A549 (cell line): ENCODE results near the gene ADRA2A.

Source experiments
- CBX2 ChIP-seq: fragments of 200-600 bp; sonication (generic); IDR thresholded peaks from 2 replicates; pipeline ENCODE4 v1.6.1; 2016; ENCODE audit warnings: low read depth, mild to moderate bottlenecking, borderline replicate concordance
- EP300 ChIP-seq, 2 experiments: fragments of >200 bp; sonication (Bioruptor Twin); formaldehyde crosslinking; IDR thresholded peaks; 2 replicates in 1 of 2; 3 replicates in 1 of 2; pipeline ENCODE4 v1.6.1; 2016 to 2017
- FOSL2 ChIP-seq, 2 experiments: fragments of 450-650 bp in 1 of 2; fragments of >200 bp in 1 of 2; sonication (Bioruptor Twin) in 1 of 2; formaldehyde crosslinking; IDR thresholded peaks; 2 replicates each; pipeline versions ENCODE4 v1.5.0 to v1.6.1; 2016 to 2020; ENCODE audit warnings: mild to moderate bottlenecking in 1 of 2, moderate library complexity in 1 of 2
- JUNB ChIP-seq: fragments of >200 bp; sonication (Bioruptor Twin); formaldehyde crosslinking; IDR thresholded peaks from 2 replicates; pipeline ENCODE4 v1.6.1; 2016
- KDM1A ChIP-seq: fragments of 200-600 bp; sonication (generic); IDR thresholded peaks from 2 replicates; pipeline ENCODE4 v1.6.1; 2016; ENCODE audit warnings: low read depth, mild to moderate bottlenecking
- MAZ ChIP-seq: fragments of 150-350 bp; IDR thresholded peaks from 2 replicates; pipeline ENCODE4 v1.6.1; 2014; ENCODE audit warnings: antibody characterized with exemption, low read depth, low read length, borderline replicate concordance
- MYC ChIP-seq: IDR thresholded peaks from 2 replicates; pipeline ENCODE4 v1.6.1; 2012; ENCODE audit warnings: mild to moderate bottlenecking, inconsistent platforms, low read length, improper control_type of control experiment, borderline replicate concordance
- PHF8 ChIP-seq: fragments of 200-600 bp; sonication (generic); IDR thresholded peaks from 2 replicates; pipeline ENCODE4 v1.6.1; 2016; ENCODE audit warnings: low read depth, mild to moderate bottlenecking, antibody characterized with exemption, moderate library complexity, borderline replicate concordance
- POLR2A ChIP-seq: IDR thresholded peaks from 2 replicates; pipeline ENCODE4 v1.6.1; 2012; ENCODE audit warnings: mild to moderate bottlenecking, low read length
- RAD21 ChIP-seq, 2 experiments: fragments of >200 bp in 1 of 2; sonication (Bioruptor Twin) in 1 of 2; formaldehyde crosslinking in 1 of 2; IDR thresholded peaks in 1 of 2; conservative IDR thresholded peaks in 1 of 2; 2 replicates in 1 of 2; 3 replicates in 1 of 2; pipeline ENCODE4 v1.6.1; 2012 to 2018; ENCODE audit warnings: inconsistent platforms in 1 of 2
- TFCP2L1 ChIP-seq: fragments of 250-450 bp; sonication (Bioruptor Pico); IDR thresholded peaks from 2 replicates; pipeline ENCODE4 v1.5.0; 2021; ENCODE audit warnings: mild to moderate bottlenecking
- ZC3H11A ChIP-seq: fragments of 450-650 bp; IDR thresholded peaks from 2 replicates; pipeline ENCODE4 v1.6.1; 2014; ENCODE audit warnings: antibody characterized with exemption, mild to moderate bottlenecking
- TF ChIP-seq, protein P1 (sequence below): fragments of 200-600 bp; sonication (generic); IDR thresholded peaks from 2 replicates; pipeline ENCODE4 v1.6.1; 2016; ENCODE audit warnings: antibody characterized with exemption, mild to moderate bottlenecking, moderate library complexity
- TF ChIP-seq, protein P2 (sequence below): fragments of >200 bp; sonication (Bioruptor Twin); formaldehyde crosslinking; IDR thresholded peaks from 3 replicates; pipeline ENCODE4 v1.5.1; 2016

DNA sequence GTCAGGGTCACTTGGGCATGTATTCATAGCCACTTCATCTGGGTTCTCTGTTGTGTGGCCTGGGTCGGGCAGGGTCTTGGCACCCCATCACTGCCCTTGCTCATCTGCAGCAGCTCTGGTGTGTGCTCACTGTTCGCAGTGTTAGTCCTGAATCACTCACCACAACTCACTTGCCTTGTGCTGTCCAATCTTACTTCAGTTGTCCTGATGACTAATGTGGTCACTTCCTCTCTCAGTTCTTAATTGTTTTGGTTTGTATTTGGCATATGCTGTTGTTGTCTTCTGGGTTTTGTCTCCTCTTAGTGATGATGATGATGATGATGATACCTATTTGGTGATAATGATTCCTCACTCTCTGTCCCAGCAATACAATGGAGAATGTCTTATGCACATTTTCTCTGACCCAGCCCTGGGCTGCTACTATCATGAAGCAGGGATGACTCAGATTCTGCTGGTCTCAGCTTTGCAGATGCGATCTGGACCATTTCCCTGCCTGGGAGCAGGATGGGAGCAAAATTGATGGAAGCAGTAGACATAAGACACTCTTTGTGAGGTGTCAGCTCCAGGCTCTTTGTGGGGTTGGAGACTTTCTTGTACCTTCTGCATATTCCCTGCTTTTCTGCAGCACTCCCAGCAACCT is 17.0 kb downstream of the ADRA2A start:
- TF ChIP-seq, protein P1, sequence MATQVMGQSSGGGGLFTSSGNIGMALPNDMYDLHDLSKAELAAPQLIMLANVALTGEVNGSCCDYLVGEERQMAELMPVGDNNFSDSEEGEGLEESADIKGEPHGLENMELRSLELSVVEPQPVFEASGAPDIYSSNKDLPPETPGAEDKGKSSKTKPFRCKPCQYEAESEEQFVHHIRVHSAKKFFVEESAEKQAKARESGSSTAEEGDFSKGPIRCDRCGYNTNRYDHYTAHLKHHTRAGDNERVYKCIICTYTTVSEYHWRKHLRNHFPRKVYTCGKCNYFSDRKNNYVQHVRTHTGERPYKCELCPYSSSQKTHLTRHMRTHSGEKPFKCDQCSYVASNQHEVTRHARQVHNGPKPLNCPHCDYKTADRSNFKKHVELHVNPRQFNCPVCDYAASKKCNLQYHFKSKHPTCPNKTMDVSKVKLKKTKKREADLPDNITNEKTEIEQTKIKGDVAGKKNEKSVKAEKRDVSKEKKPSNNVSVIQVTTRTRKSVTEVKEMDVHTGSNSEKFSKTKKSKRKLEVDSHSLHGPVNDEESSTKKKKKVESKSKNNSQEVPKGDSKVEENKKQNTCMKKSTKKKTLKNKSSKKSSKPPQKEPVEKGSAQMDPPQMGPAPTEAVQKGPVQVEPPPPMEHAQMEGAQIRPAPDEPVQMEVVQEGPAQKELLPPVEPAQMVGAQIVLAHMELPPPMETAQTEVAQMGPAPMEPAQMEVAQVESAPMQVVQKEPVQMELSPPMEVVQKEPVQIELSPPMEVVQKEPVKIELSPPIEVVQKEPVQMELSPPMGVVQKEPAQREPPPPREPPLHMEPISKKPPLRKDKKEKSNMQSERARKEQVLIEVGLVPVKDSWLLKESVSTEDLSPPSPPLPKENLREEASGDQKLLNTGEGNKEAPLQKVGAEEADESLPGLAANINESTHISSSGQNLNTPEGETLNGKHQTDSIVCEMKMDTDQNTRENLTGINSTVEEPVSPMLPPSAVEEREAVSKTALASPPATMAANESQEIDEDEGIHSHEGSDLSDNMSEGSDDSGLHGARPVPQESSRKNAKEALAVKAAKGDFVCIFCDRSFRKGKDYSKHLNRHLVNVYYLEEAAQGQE, result no peak
- TF ChIP-seq, protein P2, sequence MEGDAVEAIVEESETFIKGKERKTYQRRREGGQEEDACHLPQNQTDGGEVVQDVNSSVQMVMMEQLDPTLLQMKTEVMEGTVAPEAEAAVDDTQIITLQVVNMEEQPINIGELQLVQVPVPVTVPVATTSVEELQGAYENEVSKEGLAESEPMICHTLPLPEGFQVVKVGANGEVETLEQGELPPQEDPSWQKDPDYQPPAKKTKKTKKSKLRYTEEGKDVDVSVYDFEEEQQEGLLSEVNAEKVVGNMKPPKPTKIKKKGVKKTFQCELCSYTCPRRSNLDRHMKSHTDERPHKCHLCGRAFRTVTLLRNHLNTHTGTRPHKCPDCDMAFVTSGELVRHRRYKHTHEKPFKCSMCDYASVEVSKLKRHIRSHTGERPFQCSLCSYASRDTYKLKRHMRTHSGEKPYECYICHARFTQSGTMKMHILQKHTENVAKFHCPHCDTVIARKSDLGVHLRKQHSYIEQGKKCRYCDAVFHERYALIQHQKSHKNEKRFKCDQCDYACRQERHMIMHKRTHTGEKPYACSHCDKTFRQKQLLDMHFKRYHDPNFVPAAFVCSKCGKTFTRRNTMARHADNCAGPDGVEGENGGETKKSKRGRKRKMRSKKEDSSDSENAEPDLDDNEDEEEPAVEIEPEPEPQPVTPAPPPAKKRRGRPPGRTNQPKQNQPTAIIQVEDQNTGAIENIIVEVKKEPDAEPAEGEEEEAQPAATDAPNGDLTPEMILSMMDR, result no peak
- no peak for TF ChIP-seq POLR2A
- TF ChIP-seq EP300 (IDR thresholded peaks at IDR 0.05), result no peak
- no peak for TF ChIP-seq FOSL2 (IDR thresholded peaks at IDR 0.05)
- no peak for TF ChIP-seq FOSL2 (CRISPR knock-in tag; IDR thresholded peaks at IDR 0.05)
- no peak for TF ChIP-seq PHF8
- no peak for TF ChIP-seq RAD21 (conservative IDR thresholded peaks at IDR 0.05 in 1 of 2, IDR thresholded peaks at IDR 0.05 in 1 of 2)
- TF ChIP-seq KDM1A, result no peak
- no peak for TF ChIP-seq MAZ
- TF ChIP-seq ZC3H11A, result no peak
- no peak for TF ChIP-seq TFCP2L1 (CRISPR knock-in tag)
- TF ChIP-seq CBX2, result no peak
- no peak for TF ChIP-seq MYC
- TF ChIP-seq JUNB, result no peak
